ENCODE results near the gene XRCC3. TPM values are rescaled to one million over a fixed set of nuclear protein-coding genes. Genes with fewer than 3 reads are reported as not detected.

The XRCC3 gene
- total and polyA plus RNA-seq, 10 of the 15 experiments (the other 5 are each of a cell fraction or from before 2014, with no cell fraction given): 0.37 to 52.0 (median 26.8) TPM

- intact Hi-C loops (cut with micrococcal nuclease; ENCODE audit: unreplicated experiment): no loop called here
- ATAC-seq: no peak
- Histone ChIP-seq H4K20me1 (ENCODE audit: control insufficient read depth, insufficient read depth) (peaks cover 3% of the 10 kb centered on the region; the same call in 1 of the 2 replicates), H3K4me1 (ENCODE audit: control insufficient read depth, insufficient read depth, low read length) (peaks cover 4% of the 10 kb centered on the region), H3K4me2 (ENCODE audit: control insufficient read depth, insufficient read depth) (no peak overlapping the region), H3K27ac (ENCODE audit: control insufficient read depth, insufficient read depth) (no peak overlapping the region), H3K9ac (ENCODE audit: control insufficient read depth, insufficient read depth, low read length) (no peak overlapping the region), H3K9me3 (replicated peaks; ENCODE audit: control insufficient read depth, insufficient read depth, low read length) (no peaks in the 10 kb centered on the region), H3K79me2 (ENCODE audit: control insufficient read depth, insufficient read depth, low read length) (peaks cover 21% of the 10 kb centered on the region), H2AFZ (ENCODE audit: control insufficient read depth, low read depth, low read length) (no peak overlapping the region), H3K4me3 (no peak overlapping the region), H3K36me3 (ENCODE audit: control insufficient read depth in 2 of 2, insufficient read depth in 2 of 2, low read length in 1 of 2) (peaks cover 8 to 27% of the 10 kb centered on the region in 2 experiments), H3K27me3 (replicated peaks in 1 of 2; ENCODE audit: control insufficient read depth in 2 of 2, insufficient read depth in 2 of 2, low read length in 1 of 2) (no peaks in the 10 kb centered on the region)
- in situ Hi-C loops (cut with MboI): no loop called here
- SMC1A ChIA-PET (ENCODE audit: uncharacterized antibody, unreplicated experiment): no interaction called here
- CTCF ChIA-PET: no interaction called here
- no peak for FAIRE-seq
- BruUV-seq (replicated peaks): no TSS peak
- TF ChIP-seq RAD51 (IDR thresholded peaks at IDR 0.05) (no peak), CBX5 (IDR thresholded peaks at IDR 0.05; ENCODE audit: low read depth) (no peak), WRNIP1 (IDR thresholded peaks at IDR 0.05; ENCODE audit: borderline replicate concordance, low read depth, low read length) (no peak), ZNF622 (IDR thresholded peaks at IDR 0.05) (no peak), CREB1 (IDR thresholded peaks at IDR 0.05; ENCODE audit: low read depth) (no peak), KAT2A (conservative IDR thresholded peaks at IDR 0.05; ENCODE audit: control insufficient read depth, low read depth, low read length) (no peak), FOXK2 (IDR thresholded peaks at IDR 0.05) (no peak), CHD4 (IDR thresholded peaks at IDR 0.05) (no peak), MYC (IDR thresholded peaks at IDR 0.05; ENCODE audit: insufficient read depth, insufficient read length, insufficient replicate concordance, low read length, severe bottlenecking) (no peak), NFXL1 (IDR thresholded peaks at IDR 0.05; ENCODE audit: borderline replicate concordance) (no peak), BCL11A (IDR thresholded peaks at IDR 0.05; ENCODE audit: low read depth, low read length) (no peak), NFYA (IDR thresholded peaks at IDR 0.05; ENCODE audit: borderline replicate concordance, low read depth, low read length) (no peak), PML (IDR thresholded peaks at IDR 0.05; ENCODE audit: low read length) (no peak), TARDBP (IDR thresholded peaks at IDR 0.05; ENCODE audit: borderline replicate concordance) (no peak), YY1 (IDR thresholded peaks at IDR 0.05; ENCODE audit: low read depth, low read length) (no peak)
- TF ChIP-seq, protein P1, sequence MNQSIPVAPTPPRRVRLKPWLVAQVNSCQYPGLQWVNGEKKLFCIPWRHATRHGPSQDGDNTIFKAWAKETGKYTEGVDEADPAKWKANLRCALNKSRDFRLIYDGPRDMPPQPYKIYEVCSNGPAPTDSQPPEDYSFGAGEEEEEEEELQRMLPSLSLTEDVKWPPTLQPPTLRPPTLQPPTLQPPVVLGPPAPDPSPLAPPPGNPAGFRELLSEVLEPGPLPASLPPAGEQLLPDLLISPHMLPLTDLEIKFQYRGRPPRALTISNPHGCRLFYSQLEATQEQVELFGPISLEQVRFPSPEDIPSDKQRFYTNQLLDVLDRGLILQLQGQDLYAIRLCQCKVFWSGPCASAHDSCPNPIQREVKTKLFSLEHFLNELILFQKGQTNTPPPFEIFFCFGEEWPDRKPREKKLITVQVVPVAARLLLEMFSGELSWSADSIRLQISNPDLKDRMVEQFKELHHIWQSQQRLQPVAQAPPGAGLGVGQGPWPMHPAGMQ (IDR thresholded peaks at IDR 0.05; ENCODE audit: borderline replicate concordance): no peak
- TF ChIP-seq, protein P2, sequence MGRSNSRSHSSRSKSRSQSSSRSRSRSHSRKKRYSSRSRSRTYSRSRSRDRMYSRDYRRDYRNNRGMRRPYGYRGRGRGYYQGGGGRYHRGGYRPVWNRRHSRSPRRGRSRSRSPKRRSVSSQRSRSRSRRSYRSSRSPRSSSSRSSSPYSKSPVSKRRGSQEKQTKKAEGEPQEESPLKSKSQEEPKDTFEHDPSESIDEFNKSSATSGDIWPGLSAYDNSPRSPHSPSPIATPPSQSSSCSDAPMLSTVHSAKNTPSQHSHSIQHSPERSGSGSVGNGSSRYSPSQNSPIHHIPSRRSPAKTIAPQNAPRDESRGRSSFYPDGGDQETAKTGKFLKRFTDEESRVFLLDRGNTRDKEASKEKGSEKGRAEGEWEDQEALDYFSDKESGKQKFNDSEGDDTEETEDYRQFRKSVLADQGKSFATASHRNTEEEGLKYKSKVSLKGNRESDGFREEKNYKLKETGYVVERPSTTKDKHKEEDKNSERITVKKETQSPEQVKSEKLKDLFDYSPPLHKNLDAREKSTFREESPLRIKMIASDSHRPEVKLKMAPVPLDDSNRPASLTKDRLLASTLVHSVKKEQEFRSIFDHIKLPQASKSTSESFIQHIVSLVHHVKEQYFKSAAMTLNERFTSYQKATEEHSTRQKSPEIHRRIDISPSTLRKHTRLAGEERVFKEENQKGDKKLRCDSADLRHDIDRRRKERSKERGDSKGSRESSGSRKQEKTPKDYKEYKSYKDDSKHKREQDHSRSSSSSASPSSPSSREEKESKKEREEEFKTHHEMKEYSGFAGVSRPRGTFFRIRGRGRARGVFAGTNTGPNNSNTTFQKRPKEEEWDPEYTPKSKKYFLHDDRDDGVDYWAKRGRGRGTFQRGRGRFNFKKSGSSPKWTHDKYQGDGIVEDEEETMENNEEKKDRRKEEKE (IDR thresholded peaks at IDR 0.05): no peak
- TF ChIP-seq, protein P3, sequence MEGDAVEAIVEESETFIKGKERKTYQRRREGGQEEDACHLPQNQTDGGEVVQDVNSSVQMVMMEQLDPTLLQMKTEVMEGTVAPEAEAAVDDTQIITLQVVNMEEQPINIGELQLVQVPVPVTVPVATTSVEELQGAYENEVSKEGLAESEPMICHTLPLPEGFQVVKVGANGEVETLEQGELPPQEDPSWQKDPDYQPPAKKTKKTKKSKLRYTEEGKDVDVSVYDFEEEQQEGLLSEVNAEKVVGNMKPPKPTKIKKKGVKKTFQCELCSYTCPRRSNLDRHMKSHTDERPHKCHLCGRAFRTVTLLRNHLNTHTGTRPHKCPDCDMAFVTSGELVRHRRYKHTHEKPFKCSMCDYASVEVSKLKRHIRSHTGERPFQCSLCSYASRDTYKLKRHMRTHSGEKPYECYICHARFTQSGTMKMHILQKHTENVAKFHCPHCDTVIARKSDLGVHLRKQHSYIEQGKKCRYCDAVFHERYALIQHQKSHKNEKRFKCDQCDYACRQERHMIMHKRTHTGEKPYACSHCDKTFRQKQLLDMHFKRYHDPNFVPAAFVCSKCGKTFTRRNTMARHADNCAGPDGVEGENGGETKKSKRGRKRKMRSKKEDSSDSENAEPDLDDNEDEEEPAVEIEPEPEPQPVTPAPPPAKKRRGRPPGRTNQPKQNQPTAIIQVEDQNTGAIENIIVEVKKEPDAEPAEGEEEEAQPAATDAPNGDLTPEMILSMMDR (IDR thresholded peaks at IDR 0.05 in 2 of 3, conservative IDR thresholded peaks at IDR 0.05 in 1 of 3; ENCODE audit: control insufficient read depth in 2 of 3, extremely low read depth in 1 of 3, insufficient read depth in 1 of 3, low read depth in 3 of 3, low read length in 3 of 3): no peak
- RAD21 ChIA-PET (ENCODE audit: unreplicated experiment): no interaction called here
- WGBS (ENCODE audit: insufficient coverage, insufficient replicate concordance, low lambda C conversion rate, missing lambda C conversion rate): 89% methylated on average over 3 of the region's 3 CpGs
- POLR2A ChIA-PET: interaction anchor here (0.6 kb wide), 1 partner anchor 97 kb away, joined by 3 read pairs; no protein-coding TSS in a partner anchor
- DNase-seq (ENCODE audit: low read depth, low spot score): no peak
These were observed 62.4 kb downstream of the XRCC3 start for GRCh38 chr14:103652806-103653205.
